Lung microvascular endothelial cell (primary cell): ENCODE measurements around the gene HS3ST1. TPM values are rescaled to one million over a fixed set of nuclear protein-coding genes. Genes with fewer than 3 reads are reported as not detected.
A peak's percentile ranks its signal among the peaks of the same experiment; 100 is the strongest.
"Not testable (repeated sequence)": the region's sequence is repeated elsewhere in the genome, so short reads cannot be mapped to it uniquely, and the experiment has no call there.

Source experiments
- DNase-seq, 2 donors: peaks; one replicate each; pipeline versions ENCODE4 v3.0.0 to v3.0.0-alpha.2; 2010; ENCODE audit warnings: low read depth in 2 of 2
- total RNA-seq: library from RNA; depleted of rRNA; stranded (reverse); fragments of >200 nt; gene quantifications from 2 replicates; pipeline ENCODE4 v1.2.1, GENCODE V29; 2014

Gene HS3ST1
- total RNA-seq, 1 donor from 2014 or later = 2.2 TPM

DNA sequence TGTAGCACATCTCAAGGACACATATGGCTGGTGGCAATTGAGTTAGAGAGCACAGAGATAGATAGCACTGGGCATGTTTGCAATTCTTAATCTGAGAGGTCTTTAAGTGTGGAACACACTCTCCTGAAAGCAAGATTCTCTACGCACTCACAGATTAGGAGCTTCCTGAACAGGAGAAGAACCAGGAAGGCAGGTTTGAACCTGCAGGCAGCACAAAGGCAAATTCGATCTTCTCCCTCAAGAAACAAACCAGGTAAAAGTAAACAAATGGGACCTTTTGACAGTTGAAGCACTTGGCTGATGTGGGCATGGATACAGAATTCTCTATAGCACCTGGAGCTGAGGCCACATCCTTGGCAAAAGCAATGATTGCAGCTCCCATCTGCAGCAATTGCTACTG, 24.3 kb downstream of the HS3ST1 start:
- DNase-seq = no peak

DNA sequence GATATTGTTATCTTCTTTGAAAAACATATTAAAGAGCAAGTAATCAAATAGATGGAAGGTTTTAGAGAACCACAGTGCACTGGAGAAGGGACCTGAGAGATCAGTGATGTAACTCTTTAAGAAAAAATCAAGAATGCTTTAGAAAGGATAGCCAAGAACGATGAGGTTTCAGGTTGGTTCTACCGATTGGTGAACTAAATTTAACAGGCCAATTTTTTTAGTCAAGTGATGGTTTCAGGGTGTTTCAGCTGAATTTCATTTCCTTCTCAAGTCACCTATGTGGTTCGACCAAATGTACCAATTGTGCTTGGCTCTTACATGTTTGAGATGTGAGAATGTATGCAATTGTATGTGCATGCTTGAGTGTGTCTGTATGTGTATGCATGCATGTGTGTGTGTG, 26.5 kb downstream of the HS3ST1 start:
- DNase-seq = no peak

DNA sequence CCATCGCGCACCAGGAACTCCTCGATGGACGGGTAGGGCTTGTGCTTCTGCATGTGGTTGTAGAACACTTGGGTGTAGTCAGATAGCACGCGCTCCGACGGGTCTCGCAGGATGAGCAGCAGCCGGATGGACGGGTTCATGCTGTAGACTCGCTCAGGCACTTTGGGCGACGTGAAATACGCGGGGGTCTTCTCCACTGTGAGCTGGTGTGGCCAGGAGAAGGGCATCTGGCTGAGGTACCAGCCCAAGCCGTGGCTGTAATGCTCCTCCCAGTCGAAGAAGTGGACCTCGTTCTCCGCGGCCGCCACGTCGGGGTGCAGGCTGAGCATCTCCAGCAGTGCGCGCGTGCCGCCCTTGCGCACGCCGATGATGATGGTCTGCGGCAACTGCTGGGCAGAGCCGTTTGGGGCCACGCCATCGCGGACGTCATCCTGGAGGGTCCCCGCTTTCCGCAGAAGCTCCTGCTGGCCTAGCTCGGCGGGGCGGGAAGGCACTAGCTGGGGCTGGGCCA, 29.2 kb downstream of the HS3ST1 start:
- DNase-seq = no peak

DNA sequence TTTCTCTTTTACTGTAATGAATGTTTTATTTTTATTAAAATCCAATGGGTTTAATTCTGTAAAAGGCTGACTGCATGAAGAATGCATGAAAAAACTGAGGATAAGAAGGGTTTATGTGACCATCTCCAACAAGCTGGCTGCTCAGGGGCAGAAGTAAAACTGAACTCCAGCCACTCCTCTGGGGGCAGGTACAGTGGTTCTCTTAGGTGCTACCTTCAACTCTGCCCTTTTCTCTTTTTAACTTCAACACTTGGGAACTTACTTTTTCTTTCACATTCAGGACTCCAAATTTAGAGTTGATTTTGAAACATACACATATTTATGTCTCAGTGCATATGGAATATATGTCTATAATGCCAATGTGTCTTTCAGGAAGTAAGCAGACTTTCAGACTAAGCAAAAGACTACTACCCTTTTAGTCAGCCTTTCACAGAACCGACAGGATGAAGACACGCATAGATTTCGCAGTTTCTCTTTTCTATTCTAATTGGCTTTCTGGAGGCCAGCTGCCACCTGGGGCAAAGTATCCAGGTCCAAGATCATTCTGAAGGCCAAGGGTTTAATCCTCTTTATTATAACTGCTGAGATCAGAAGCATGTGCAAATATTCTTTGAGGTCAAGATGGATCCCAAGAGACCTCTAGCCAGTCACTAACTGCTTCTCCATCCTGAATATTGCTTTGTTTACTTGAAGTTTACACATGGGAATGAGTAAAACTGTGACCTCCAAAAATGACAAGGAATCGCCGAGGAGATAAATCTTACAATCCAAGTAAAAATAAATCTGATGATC, 30.7 kb downstream of the HS3ST1 start:
- no peak for DNase-seq

DNA sequence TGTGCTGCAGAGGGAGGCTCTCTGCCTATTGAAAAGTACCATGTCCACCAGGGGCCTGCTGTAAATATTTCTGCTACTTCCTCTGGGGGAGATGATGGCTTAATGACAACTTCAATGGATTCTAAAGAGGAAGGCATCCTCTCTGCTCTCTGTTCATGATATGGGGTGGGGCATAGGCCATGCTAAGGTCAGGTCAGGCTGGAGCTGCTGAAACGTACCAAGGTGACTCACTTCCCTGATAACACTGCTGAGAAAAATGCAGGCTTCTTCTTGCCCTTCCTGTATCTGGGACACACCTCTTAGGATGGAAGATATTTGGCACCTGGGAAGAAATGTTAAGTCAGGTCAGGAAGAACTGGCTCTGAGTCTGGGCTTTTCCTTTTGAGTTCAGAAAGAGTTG, 31.5 kb downstream of the HS3ST1 start:
- peak in 1 of 2 donors; percentile 5 for DNase-seq

GRCh38 chr4:11393551-11393950, 35.1 kb downstream of the HS3ST1 start:
- DNase-seq = no peak

DNA sequence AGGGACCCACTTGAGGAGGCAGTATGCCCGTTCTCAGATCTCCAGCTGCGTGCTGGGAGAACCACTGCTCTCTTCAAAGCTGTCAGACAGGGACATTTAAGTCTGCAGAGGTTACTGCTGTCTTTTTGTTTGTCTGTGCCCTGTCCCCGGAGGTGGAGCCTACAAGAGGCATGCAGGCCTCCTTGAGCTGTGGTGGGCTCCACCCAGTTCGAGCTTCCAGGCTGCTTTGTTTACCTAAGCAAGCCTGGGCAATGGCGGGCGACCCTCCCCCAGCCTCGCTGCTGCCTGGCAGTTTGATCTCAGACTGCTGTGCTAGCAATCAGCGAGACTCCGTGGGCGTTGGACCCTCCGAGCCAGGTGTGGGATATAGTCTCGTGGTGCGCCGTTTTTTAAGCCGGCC, 44.6 kb downstream of the HS3ST1 start:
- not testable (repeated sequence) for DNase-seq

DNA sequence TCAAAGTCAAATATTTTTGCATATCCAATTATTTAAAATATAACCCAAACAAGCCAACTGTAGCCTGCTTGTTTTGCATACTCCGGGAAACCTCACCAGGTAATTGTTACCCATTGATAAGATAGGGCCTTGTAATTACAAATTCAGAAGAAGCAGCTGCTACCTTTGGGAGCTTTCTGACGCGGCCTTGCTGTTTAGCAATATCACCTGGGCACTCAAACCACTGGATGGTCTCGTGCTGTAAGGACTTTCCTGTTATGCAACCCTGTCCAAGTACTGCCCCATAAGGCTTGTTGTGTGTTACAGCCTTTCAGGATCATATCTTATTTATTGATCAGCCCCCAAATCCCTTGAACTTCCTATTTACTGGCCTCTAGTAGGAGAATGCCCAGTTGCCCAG, 52.1 kb downstream of the HS3ST1 start:
- DNase-seq = no peak

DNA sequence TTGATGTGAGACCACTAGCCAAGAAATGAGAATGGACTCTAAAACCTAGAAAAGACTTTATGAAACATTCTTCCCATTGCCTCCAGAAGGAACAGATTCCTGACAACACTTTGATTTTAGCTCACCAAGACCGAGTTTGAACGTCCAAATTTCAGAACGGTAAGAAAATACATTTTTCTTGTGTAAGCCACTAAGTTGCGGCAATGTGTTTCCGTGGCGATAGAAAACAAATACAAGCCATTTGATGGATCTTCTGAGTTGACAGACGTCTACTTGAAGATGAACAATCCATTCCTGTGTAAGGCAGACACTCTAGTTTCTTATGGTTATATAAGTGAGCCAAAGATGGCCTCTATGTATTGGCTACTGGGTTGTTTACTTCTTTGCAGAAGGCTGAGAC, 52.5 kb downstream of the HS3ST1 start:
- no peak for DNase-seq

DNA sequence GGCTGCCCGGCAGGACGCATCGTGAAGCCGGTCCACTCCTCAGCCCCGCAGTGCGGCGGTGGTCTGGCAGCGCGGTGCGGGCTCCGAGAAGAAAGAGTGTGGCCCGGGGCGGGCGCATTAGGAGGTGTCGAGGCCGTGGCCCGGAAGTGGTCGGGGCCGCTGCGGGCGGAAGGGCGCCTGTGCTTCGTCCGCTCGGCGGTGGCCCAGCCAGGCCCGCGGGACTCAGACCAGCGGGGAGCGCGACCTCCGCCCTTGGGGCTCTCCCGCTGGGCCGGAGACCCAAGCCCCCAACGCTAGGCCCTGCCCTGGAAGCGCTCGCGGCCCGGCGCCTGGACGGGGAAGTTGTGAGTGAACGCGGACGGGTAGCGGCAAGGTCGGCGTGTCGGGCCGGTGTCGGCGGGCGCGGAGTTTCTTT, 60.0 kb downstream of the HS3ST1 start:
- DNase-seq = no peak

GRCh38 chr4:11367371-11367770, 61.3 kb downstream of the HS3ST1 start:
- peak; percentile 6 to 21 for DNase-seq

DNA sequence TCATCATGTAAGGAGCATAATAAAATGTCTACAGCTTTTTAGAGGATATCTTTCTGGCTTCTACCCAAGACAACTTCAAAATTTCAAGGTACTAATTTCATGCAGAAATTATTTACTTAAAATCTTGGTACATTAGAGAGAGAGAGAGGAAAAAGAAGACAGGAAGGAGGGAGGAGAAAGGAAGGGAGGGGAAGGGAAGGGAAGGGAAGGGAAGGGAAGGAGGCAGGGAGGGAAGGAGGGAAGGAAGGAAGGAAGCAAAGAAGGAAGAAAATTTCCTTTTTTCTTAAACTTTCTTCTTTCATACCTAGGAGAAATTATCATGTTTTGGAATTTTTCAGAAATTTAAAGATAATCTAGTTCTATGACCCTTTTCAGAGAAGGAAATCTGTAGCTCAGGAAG, 61.8 kb downstream of the HS3ST1 start:
- no peak for DNase-seq

DNA sequence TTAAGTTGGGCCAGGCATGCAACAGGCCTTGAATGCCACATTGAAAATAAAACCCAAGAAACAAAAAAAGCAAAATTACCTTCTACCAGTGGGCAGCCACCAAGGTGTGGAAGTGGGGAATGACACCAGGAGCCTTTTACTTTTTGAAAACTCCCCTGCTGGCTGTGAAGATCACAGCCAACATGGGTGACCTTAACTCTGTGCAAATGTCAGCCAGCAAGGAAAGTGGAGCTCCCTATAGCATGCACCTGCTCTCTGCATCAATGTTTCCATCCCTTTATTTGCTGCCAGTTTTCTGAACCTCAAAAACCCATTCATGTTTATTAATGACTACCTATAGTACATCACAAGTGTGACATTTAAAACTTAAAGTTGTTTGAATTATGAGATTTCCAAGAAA, 63.7 kb downstream of the HS3ST1 start:
- DNase-seq = no peak

DNA sequence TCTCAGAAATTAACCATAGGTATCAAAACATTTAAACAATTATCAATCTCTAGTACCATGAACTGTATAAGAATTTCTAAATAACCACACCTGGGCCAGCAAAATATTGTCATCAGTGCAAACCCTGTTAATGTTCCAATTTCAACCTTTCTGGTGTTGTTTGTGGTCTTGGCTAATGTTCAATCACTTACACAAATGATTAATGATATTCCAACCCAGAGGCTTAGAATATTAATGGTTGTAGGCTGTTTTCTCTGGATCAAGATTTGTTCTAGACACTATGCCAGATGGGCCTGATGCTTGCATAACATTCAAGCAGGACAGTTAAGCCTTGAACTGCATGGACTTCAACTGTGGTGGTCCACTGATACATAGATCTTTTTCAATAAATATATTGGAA, 69.1 kb downstream of the HS3ST1 start:
- DNase-seq = no peak

DNA sequence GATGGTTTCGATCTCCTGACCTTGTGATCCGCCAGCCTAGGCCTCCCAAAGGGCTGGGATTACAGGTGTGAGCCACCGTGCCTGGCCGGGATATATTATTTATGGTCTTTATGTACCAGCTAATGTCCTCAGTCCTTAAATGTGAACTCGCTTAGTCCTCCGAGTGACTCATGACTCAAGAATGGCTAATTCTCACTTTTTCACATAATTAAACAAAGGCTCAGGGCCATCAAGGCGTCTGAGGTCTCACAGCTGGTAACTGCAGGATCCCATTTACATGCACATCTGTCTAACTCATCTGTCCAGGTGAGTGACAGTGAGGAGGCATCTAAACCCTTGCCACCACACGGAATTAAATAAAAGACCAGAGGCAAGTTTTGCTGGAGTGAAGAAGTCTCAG, 73.5 kb downstream of the HS3ST1 start:
- DNase-seq = no peak

GRCh38 chr4:11354531-11354930, 74.2 kb downstream of the HS3ST1 start:
- DNase-seq = no peak

- no peak for DNase-seq
These were observed 80.1 kb downstream of the HS3ST1 start for GRCh38 chr4:11348449-11349088.

DNA sequence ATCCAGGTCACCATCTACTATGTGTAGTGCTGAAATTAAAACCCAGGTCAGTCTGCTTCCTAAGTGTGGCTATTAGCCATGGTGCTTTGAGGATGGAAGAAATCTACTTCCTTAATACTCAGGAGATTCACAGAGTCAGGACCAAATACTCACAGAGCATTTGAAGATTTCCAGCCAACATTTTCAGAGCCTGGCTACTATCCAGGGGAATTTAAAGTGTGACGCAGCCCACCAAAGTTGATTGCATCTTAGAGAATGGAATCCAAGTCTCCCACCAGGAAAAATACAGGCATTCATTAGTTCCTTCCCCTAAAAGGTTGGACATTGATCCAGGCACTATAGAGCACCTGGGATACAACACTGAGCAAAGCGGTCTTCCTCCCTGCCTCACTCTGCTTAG, 83.8 kb downstream of the HS3ST1 start:
- no peak for DNase-seq

DNA sequence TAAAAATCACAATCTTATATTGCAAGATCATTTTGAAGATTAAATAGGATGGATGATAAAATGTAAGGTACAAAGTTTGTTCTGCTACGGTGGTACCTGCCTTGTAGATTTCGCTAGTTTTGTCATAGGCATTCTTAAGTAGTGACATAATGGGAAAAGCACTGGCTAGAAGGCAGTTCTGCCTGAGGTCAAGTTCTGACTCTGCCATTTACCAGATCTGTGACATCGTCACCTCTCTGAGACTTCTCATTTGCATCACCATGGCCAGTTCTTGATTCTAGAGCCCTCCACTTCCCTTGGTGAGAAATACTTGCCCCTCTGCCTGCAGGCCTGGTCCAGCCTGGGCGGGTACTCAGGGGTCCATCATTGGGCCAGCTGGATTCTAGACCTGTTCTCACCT, 85.2 kb downstream of the HS3ST1 start:
- DNase-seq = no peak
